Head of caudate nucleus (tissue), 42 donors: ENCODE results near the gene PPP1R15A.
"Not testable (repeated sequence)": the region's sequence is repeated elsewhere in the genome, so short reads cannot be mapped to it uniquely, and the experiment has no call there.

Experiments used
- DNase-seq, 42 donors: peaks; one replicate each; pipeline versions ENCODE4 v3.0.0 to v3.0.0-alpha.2; 2020 to 2021; ENCODE audit warnings: mixed read lengths in 7 of 42
- intact Hi-C: fragments of 100-400 bp; cut with DNase I; formaldehyde crosslinking; loops from one replicate; pipeline ENCODE4 v1.15.0; 2022

PPP1R15A gene

DNA sequence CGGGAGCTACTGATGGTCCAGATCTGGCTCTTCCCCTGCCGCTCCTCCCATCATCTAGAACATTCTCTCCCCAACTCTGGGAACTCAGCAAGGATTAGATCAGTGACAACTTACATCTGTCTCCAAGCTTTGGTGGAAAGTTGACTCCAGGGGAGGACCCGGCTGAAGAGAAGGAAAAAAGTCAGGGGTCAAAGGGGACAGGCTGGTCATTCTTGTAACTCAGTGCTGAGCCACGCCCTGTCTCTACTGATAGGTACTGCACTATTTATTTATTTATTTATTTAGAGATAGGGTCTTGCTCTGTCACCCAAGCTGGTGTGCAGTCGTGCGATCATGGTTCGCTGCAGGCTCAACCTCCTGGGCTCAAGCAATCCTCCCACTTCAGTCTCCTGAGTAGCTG lies 18.1 kb upstream of the PPP1R15A start:
- intact Hi-C loops, result no loop called here
- no peak for DNase-seq

DNA sequence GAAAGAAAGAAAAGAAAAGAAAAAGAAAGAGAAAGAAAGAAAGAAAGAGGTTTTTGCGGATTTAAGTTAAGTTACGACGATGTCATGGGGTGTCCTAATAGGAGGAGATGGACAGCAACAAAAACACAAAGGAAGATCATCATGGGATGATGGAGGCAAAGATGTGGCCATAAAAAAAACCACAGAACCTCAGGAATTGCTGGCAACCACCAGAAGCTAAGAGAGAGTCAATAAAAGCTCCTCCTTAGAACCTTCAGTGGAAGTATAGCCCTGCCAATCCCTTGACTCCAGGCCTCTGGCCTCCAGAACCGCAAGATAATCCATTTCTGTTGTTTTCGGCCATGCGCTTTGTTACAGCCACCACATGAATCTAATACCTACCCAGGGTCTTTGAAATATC lies 15.3 kb upstream of the PPP1R15A start:
- DNase-seq, result no peak
- intact Hi-C loops, result no loop called here

GRCh38 chr19:48858984-48859710 lies 13.1 kb upstream of the PPP1R15A start:
- DNase-seq, result peak in 12 of 42 donors; percentile 26 to 61 (median 43)
- intact Hi-C loops, result no loop called here

DNA sequence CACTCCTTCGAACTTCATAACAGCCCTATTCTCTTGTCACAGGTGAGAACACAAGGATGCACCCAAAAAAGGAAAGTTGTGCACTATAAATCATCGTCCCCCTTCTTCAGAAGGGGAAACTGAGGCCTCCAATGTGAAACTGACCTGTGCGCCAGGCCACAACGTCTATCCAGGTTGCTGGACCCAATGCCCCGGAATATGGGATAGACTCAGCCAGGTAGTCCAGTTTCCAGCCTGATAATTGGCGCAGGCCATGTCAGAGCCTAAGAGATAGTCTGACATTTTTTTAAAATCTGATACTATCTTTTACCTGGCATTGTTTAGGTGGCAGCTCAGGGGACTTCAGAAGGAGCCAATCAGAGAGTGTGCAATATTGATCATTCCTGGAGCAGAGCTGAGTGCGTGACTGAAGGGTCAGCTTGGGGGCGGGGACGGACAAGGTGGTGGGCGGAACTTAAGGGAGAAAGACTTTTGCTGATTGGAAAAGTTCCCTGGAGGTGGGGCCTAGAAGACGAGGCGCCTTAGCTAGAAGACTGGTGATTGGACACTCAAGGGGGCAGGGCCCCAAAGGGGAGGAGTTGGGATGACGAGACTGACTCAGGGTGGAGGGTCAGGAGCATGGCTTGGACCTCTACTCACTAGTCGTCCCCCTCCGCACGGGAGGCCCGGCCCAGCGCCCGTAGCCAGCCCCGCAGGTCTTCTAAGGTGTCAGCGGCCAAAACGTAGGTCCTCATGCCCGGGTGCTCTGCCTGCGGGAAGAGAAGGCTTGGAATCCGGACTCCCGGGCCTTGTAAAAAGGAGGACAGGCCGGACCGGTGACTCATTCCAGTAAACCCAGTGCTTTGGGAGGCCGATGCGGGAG lies 12.3 kb upstream of the PPP1R15A start:
- DNase-seq, result peak in 4 of 42 donors; percentile 23 to 51 (median 36)
- intact Hi-C loops, result no loop called here

DNA sequence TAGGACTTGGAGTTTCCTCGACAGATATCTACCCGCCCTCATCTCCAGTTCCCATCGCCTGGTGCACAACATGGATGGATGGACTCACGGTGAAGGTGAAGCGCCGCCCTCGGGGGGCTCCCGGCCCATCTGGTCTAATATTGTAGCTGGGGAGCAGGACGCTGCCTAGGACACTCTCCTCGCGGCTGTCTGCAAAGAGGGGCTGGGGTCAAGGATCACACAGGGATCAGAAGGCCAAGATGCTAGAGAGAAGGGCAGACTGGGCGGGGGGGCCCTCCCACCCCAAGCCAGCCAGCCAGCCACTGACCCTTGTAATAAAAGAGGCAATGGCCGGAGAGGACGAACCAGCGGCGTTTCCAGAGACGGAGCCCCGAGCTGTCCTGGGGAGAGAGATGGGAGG lies 10.9 kb upstream of the PPP1R15A start:
- intact Hi-C loops, result no loop called here
- DNase-seq, result no peak

- no peak for DNase-seq
- intact Hi-C loops, result no loop called here
Measured at GRCh38 chr19:48862827-48863226, 9.4 kb upstream of the PPP1R15A start.

GRCh38 chr19:48866692-48867091 lies 5.5 kb upstream of the PPP1R15A start:
- DNase-seq, result no peak
- intact Hi-C loops, result no loop called here

GRCh38 chr19:48867123-48867745 lies 5.0 kb upstream of the PPP1R15A start:
- intact Hi-C loops, result no loop called here
- DNase-seq, result no peak

DNA sequence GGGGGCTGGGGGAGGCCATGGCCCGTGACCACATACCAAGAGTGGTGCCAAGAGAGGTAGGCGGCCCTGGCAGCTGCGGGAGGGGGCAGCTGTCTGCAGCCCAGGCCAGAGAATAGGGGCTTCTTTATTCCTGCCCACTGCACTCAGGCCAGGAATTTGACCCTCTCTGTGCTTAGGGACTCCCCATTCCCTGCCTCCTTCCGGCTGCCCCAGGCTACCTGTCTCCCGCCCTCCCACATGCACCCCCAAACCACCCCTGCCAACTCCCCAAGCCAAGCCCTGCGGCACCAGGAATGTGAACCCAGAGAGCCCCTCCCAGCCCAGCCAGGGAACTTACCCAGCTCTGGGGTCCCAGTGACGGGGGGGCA lies 4.5 kb upstream of the PPP1R15A start:
- no peak for DNase-seq
- intact Hi-C loops, result no loop called here

DNA sequence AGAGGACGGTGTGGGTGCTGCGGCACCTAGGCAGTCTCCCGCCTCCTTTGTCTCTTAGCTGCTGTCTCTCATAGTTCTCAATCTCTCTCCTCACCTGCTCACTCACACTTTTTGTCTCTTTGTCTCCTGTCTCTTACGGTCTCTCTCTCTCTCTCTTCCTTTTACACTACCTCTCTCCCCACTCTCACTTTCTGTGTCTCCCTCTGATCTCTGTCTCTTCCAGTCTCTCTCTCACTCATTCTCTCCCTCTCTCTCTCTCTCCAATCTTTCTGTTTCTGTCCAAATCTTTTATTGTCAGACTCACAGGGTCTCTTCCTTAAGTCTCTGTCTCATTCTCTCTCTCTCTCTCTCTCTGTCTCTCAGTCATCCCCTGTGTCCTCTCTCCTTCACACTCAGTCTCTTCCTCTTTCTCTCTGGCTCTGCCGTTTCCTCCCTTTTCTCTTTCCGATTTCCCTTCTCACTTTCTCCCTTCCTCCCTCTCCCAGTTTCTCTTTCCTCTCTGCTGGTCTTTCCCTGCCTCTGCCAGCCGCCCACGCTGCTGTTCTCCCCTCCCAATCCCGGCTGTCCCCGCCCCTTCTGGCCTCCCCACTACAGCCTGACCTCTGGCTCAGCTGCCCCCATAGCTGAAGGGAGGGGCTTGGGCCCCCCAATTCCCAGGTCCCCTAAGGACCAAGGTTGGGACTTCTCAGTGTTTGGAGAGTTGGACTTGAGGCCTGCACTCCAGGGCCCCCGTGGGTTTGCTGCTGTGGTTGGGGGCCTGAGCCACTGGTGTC lies 3.9 kb upstream of the PPP1R15A start, which contains the start of gene PLEKHA4:
TSS of gene PLEKHA4 (minus strand) at position 504 of the 773 bp plus-strand sequence. CDS start 997 bp downstream, outside the sequence.
- peak in 7 of 42 donors; percentile 5 to 65 (median 28) for DNase-seq
- intact Hi-C loops, result no loop called here

GRCh38 chr19:48870048-48870447 lies 2.2 kb upstream of the PPP1R15A start:
- intact Hi-C loops, result no loop called here
- no peak for DNase-seq

DNA sequence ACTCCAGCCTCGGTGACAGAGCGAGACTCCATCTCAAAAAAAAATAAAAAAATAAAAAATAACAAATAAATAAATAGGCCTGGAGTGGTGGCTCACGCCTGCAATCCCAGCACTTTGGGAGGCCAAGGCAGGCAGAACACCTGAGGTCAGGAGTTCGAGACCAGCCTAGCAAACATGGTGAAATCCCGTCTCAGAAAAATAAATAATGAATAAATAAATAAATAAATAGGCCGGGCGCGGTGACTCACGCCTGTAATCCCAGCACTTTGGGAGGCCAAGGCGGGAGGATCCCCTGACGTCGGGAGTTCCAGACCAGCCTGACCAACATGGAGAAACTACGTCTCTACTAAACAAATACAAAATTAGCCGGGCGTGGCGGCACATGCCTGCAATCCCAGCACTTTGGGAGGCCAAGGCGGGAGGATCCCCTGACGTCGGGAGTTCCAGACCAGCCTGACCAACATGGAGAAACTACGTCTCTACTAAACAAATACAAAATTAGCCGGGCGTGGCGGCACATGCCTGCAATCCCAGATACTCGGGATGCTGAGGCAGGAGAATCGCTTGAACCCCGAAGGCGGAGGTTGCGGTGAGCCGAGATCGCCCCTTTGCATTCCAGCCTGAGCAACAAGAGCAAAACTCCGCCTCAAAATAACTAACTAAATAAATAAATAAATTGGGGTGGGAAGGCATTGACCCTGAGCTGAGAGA lies 595 bp upstream of the PPP1R15A start:
- intact Hi-C loops, result not testable (repeated sequence)

GRCh38 chr19:48872884-48873475 lies 759 bp downstream of the PPP1R15A start:
- intact Hi-C loops, result no loop called here
- DNase-seq, result peak in 32 of 42 donors; percentile 18 to 81 (median 52)

More for the DNA sequence above, 595 bp upstream of the PPP1R15A start:
- not testable (repeated sequence) for DNase-seq

DNA sequence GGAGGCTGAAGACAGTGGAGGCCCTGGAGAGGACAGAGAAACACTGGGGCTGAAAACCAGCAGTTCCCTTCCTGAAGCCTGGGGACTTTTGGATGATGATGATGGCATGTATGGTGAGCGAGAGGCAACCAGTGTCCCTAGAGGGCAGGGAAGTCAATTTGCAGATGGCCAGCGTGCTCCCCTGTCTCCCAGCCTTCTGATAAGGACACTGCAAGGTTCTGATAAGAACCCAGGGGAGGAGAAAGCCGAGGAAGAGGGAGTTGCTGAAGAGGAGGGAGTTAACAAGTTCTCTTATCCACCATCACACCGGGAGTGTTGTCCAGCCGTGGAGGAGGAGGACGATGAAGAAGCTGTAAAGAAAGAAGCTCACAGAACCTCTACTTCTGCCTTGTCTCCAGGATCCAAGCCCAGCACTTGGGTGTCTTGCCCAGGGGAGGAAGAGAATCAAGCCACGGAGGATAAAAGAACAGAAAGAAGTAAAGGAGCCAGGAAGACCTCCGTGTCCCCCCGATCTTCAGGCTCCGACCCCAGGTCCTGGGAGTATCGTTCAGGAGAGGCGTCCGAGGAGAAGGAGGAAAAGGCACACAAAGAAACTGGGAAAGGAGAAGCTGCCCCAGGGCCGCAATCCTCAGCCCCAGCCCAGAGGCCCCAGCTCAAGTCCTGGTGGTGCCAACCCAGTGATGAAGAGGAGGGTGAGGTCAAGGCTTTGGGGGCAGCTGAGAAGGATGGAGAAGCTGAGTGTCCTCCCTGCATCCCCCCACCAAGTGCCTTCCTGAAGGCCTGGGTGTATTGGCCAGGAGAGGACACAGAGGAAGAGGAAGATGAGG lies 1.5 kb downstream of the PPP1R15A start:
- peak in 5 of 42 donors; percentile 6 to 30 (median 14) for DNase-seq
- intact Hi-C loops, result no loop called here

- intact Hi-C loops, result no loop called here
- peak in 21 of 42 donors; percentile 20 to 69 (median 42) for DNase-seq
Measured at GRCh38 chr19:48874303-48875135, 2.3 kb downstream of the PPP1R15A start.
